A673 (cell line): Measurements from ENCODE around the gene TRAPPC2L. TPM values are rescaled to one million over a fixed set of nuclear protein-coding genes. Genes with fewer than 3 reads are reported as not detected.

Experiments used
- BruUV-seq: library from RNA; stranded (reverse); fragments of 400-500 nt; replicated peaks from 2 replicates; lab custom pipeline; 2021; lab: Mats Ljungman, UMichigan
- CTCF ChIA-PET: fragments of 300-600 bp; sonication (Branson Sonifier 250); formaldehyde crosslinking; loops from one replicate; lab custom pipeline; 2022; ENCODE audit warnings: antibody characterized with exemption; lab: Charles Lee
- POLR2A ChIA-PET: fragments of 300-600 bp; sonication (Branson Sonifier 250); formaldehyde crosslinking; loops from one replicate; lab custom pipeline; 2022; ENCODE audit warnings: antibody characterized with exemption; ENCODE audit not compliant: low non-redundant PET; lab: Charles Lee
- DNase-seq: peaks from one replicate; pipeline ENCODE4 v3.0.0-alpha.2; 2015; ENCODE audit warnings: low spot score
- H3K27ac ChIP-seq: fragments of 200-600 bp; sonication (generic); 2 replicates; pipeline ENCODE4 v1.5.1; 2016; ENCODE audit warnings: mixed run types, low read depth, mild to moderate bottlenecking, mixed read lengths, antibody characterized with exemption, low read length; ENCODE audit not compliant: poor library complexity, severe bottlenecking
- H3K27me3 ChIP-seq: fragments of 200-600 bp; sonication (generic); replicated peaks from 2 replicates; pipeline ENCODE4 v1.6.1; 2017; ENCODE audit warnings: mixed run types, low read depth, mild to moderate bottlenecking, mixed read lengths, antibody characterized with exemption, low read length; ENCODE audit not compliant: insufficient read depth, poor library complexity
- H3K36me3 ChIP-seq: fragments of 200-600 bp; sonication (generic); 2 replicates; pipeline ENCODE4 v1.6.1; 2016; ENCODE audit warnings: mixed run types, mild to moderate bottlenecking, mixed read lengths, antibody characterized with exemption, low read length; ENCODE audit not compliant: insufficient read depth, poor library complexity, severe bottlenecking
- H3K4me1 ChIP-seq: fragments of 200-600 bp; sonication (generic); 2 replicates; pipeline ENCODE4 v1.6.1; 2017; ENCODE audit warnings: mixed run types, mild to moderate bottlenecking, mixed read lengths, antibody characterized with exemption, low read length; ENCODE audit not compliant: insufficient read depth, poor library complexity, severe bottlenecking
- H3K4me3 ChIP-seq: fragments of 200-600 bp; sonication (generic); 2 replicates; pipeline ENCODE4 v1.5.1; 2016; ENCODE audit warnings: low read depth, mixed run types, mild to moderate bottlenecking, mixed read lengths, low read length; ENCODE audit not compliant: poor library complexity, severe bottlenecking
- H3K9me3 ChIP-seq: fragments of 200-600 bp; sonication (generic); 2 replicates; pipeline ENCODE4 v1.6.1; 2016; ENCODE audit warnings: mixed run types, low read depth, mild to moderate bottlenecking, mixed read lengths, antibody characterized with exemption, low read length; ENCODE audit not compliant: poor library complexity, severe bottlenecking
- EZH2 ChIP-seq: fragments of 200-600 bp; sonication (generic); IDR thresholded peaks from 2 replicates; pipeline ENCODE4 v1.6.1; 2017; ENCODE audit warnings: borderline replicate concordance, low read depth, mild to moderate bottlenecking, mixed read lengths, antibody characterized with exemption, low read length; ENCODE audit not compliant: poor library complexity, severe bottlenecking
- intact Hi-C: fragments of 100-400 bp; cut with micrococcal nuclease; formaldehyde crosslinking; loops from one replicate; pipeline ENCODE4 v1.10.0; 2022; ENCODE audit not compliant: unreplicated experiment
- total RNA-seq: library from RNA; stranded (reverse); gene quantifications from 2 replicates; pipeline ENCODE4 v1.2.3, GENCODE V29; 2021
- TF ChIP-seq, protein P1 (sequence below): fragments of 300-800, 200-600 bp; sonication (generic); conservative IDR thresholded peaks from 2 replicates; pipeline ENCODE4 v1.5.1; 2017; ENCODE audit warnings: low read depth, mild to moderate bottlenecking, antibody characterized with exemption, low read length, moderate library complexity, mixed read lengths

The TRAPPC2L gene
- total RNA-seq, 1 experiment from 2014 or later = 98.6 TPM

DNA sequence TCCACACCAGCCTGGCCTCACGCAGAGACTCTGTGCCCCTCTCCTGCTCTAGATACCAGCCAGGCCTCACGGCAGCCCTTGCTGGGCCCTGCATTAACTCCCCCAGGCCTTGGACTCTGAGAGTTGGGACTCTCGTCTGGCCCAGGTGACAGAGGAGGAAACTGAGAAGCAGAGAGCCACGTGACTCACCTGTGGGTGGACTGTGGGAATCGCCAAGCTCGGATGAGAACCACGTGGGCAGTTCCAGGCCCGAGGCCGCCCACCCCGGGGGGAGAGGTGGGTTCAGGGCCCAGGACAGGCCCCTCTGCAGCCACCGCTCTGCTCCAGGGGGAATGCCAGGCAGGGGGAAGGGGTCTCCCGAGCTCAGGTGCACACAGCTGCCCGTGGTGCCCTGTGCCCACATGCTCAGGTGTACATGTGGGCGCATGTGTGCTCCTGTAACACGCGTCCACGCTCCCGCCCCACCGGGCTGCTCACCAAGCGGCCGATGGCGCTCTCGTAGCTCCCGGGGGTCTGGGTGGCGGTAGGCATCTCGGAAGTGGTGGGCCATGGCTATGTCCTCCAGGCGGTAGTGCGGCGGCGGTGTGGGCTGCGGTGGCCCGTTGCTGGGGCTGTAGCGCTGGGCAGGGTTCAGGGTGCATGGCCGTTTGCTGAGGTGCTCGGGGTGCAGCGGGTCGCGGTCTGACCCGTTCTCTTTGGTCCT lies 27.8 kb downstream of the TRAPPC2L start:
- CTCF ChIA-PET = no interaction called here
- no TSS peak for BruUV-seq
- no peak overlapping the region for H3K27ac ChIP-seq
- H3K9me3 ChIP-seq = no peaks in the 10 kb centered on the region
- no peaks in the 10 kb centered on the region for H3K36me3 ChIP-seq
- intact Hi-C loops = no loop called here
- TF ChIP-seq EZH2 = no peak
- TF ChIP-seq, protein P1, sequence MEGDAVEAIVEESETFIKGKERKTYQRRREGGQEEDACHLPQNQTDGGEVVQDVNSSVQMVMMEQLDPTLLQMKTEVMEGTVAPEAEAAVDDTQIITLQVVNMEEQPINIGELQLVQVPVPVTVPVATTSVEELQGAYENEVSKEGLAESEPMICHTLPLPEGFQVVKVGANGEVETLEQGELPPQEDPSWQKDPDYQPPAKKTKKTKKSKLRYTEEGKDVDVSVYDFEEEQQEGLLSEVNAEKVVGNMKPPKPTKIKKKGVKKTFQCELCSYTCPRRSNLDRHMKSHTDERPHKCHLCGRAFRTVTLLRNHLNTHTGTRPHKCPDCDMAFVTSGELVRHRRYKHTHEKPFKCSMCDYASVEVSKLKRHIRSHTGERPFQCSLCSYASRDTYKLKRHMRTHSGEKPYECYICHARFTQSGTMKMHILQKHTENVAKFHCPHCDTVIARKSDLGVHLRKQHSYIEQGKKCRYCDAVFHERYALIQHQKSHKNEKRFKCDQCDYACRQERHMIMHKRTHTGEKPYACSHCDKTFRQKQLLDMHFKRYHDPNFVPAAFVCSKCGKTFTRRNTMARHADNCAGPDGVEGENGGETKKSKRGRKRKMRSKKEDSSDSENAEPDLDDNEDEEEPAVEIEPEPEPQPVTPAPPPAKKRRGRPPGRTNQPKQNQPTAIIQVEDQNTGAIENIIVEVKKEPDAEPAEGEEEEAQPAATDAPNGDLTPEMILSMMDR = no peak
- POLR2A ChIA-PET = interaction anchor here (0.6 kb wide), 1 partner anchor 88 kb away, joined by 3 read pairs; no protein-coding TSS in a partner anchor
- no peak overlapping the region for H3K4me3 ChIP-seq
- DNase-seq = no peak
- H3K4me1 ChIP-seq = peaks cover 6% of the 10 kb centered on the region
- H3K27me3 ChIP-seq = no peaks in the 10 kb centered on the region

GRCh38 chr16:88885693-88886280 lies 28.9 kb downstream of the TRAPPC2L start:
- Histone ChIP-seq H3K27ac (no peak overlapping the region), H3K9me3 (no peaks in the 10 kb centered on the region), H3K4me1 (peaks cover 6% of the 10 kb centered on the region), H3K27me3 (no peaks in the 10 kb centered on the region), H3K36me3 (no peaks in the 10 kb centered on the region), H3K4me3 (no peak overlapping the region)
- no TSS peak for BruUV-seq
- POLR2A ChIA-PET = no interaction called here
- CTCF ChIA-PET = no interaction called here
- no peak for DNase-seq
- TF ChIP-seq, protein P1 = no peak
- TF ChIP-seq EZH2 = no peak
- intact Hi-C loops = no loop called here

GRCh38 chr16:88886420-88886844 lies 29.5 kb downstream of the TRAPPC2L start:
- H3K27me3 ChIP-seq = no peaks in the 10 kb centered on the region
- no TSS peak for BruUV-seq

More at GRCh38 chr16:88886420-88886844, 29.5 kb downstream of the TRAPPC2L start:
- ChIA-PET POLR2A (no interaction called here), CTCF (no interaction called here)
- Histone ChIP-seq H3K4me3 (no peak overlapping the region), H3K4me1 (peaks cover 6% of the 10 kb centered on the region), H3K27ac (no peak overlapping the region), H3K9me3 (no peaks in the 10 kb centered on the region), H3K36me3 (no peaks in the 10 kb centered on the region)
- intact Hi-C loops = no loop called here
- TF ChIP-seq, protein P1 = no peak
- no peak for TF ChIP-seq EZH2
- DNase-seq = no peak
